Tibial artery (tissue), 4 donors: ENCODE results near the gene CAPN12.
A peak's percentile ranks its signal among the peaks of the same experiment; 100 is the strongest.

Experiments used
- DNase-seq, 2 donors: peaks; one replicate each; pipeline ENCODE4 v3.0.0-alpha.2; 2019
- H3K27ac ChIP-seq, 2 donors: fragments of 200-600 bp; sonication (generic) in 1 of 2; 1 replicate in 1 of 2; 2 replicates in 1 of 2; pipeline ENCODE4 v1.5.1; 2018 to 2019; ENCODE audit warnings: mild to moderate bottlenecking in 1 of 2
- H3K27me3 ChIP-seq, 2 donors: fragments of 200-600 bp; sonication (generic) in 1 of 2; one replicate each; pipeline versions ENCODE4 v1.5.1 to v1.6.0; 2016 to 2019
- H3K36me3 ChIP-seq, 3 donors: fragments of 200-600 bp; sonication (generic) in 2 of 3; one replicate each; pipeline ENCODE4 v1.5.1; 2016 to 2019; ENCODE audit warnings: mild to moderate bottlenecking in 2 of 3
- H3K4me1 ChIP-seq, 4 donors: fragments of 200-600 bp; sonication (generic) in 2 of 4; 1 replicate in 3 of 4; 2 replicates in 1 of 4; pipeline ENCODE4 v1.5.1; 2016 to 2019
- H3K4me3 ChIP-seq, 2 donors: fragments of 200-600 bp; sonication (generic) in 1 of 2; 1 replicate in 1 of 2; 2 replicates in 1 of 2; pipeline ENCODE4 v1.5.1; 2018 to 2019; ENCODE audit warnings: mild to moderate bottlenecking in 2 of 2
- H3K9me3 ChIP-seq, 3 donors: fragments of 200-600 bp; sonication (generic) in 1 of 3; one replicate each; pipeline ENCODE4 v1.5.1; 2016 to 2019
- intact Hi-C: fragments of 100-400 bp; cut with DNase I; formaldehyde crosslinking; loops from one replicate; pipeline ENCODE4 v1.15.0; 2023; ENCODE audit warnings: low total_unique reads
- TF ChIP-seq, protein P1 (sequence below), 2 experiments: fragments of 200-600 bp in 1 of 2; fragments of 450-650 bp in 1 of 2; IDR thresholded peaks; one replicate each; pipeline ENCODE4 v1.5.1; 2017 to 2019; ENCODE audit warnings: antibody characterized with exemption in 2 of 2, mild to moderate bottlenecking in 1 of 2, moderate library complexity in 1 of 2

CAPN12 gene

DNA sequence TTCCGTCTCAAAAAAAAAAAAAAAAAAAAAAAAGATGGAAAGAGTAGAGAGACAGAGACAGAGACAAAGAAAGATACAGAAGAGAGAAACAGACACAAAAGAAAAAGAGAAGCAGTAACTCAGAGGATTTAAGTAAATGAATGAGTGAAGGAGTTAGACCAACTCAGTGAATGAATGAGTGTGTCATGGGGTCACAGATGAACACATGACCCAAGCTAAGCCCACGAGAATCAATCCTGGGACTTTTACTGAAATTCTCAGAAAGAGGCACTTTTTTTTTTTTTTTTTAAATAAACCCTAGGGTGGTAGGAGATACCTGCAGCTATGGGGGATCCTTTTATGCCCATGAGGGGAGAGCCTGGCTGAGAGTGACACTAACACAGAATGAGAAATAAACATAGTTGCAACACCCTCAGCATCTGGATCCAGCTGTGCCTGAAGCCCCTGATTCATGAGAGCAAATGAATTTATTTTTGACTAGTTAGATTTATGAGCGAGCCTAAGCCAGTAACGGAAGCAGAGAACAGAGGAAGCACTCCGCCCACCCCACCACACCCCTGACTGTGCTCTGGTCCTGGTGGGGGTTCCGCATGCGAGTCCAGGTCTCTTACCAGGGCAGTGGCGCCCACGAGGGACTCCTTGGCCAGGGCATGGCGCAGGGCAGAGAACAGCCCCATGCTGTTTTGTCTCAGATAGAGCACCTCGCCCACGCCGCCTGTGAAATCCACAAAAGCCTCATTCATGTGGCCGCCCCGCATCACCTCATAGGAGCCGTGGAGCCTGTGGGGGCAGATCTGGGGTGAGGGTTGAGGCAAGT, 4.6 kb downstream of the CAPN12 start:
- intact Hi-C loops, result no loop called here
- peaks cover 0 to 22% (median 12%) of the 10 kb centered on the region in 4 donors for H3K4me1 ChIP-seq
- H3K4me3 ChIP-seq, result no peak overlapping the region
- H3K27me3 ChIP-seq, result no peaks in the 10 kb centered on the region
- no peak for DNase-seq
- H3K27ac ChIP-seq, result no peak overlapping the region
- H3K9me3 ChIP-seq, result no peaks in the 10 kb centered on the region
- TF ChIP-seq, protein P1, sequence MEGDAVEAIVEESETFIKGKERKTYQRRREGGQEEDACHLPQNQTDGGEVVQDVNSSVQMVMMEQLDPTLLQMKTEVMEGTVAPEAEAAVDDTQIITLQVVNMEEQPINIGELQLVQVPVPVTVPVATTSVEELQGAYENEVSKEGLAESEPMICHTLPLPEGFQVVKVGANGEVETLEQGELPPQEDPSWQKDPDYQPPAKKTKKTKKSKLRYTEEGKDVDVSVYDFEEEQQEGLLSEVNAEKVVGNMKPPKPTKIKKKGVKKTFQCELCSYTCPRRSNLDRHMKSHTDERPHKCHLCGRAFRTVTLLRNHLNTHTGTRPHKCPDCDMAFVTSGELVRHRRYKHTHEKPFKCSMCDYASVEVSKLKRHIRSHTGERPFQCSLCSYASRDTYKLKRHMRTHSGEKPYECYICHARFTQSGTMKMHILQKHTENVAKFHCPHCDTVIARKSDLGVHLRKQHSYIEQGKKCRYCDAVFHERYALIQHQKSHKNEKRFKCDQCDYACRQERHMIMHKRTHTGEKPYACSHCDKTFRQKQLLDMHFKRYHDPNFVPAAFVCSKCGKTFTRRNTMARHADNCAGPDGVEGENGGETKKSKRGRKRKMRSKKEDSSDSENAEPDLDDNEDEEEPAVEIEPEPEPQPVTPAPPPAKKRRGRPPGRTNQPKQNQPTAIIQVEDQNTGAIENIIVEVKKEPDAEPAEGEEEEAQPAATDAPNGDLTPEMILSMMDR (IDR thresholded peaks at IDR 0.05), result no peak
- no peaks in the 10 kb centered on the region for H3K36me3 ChIP-seq

DNA sequence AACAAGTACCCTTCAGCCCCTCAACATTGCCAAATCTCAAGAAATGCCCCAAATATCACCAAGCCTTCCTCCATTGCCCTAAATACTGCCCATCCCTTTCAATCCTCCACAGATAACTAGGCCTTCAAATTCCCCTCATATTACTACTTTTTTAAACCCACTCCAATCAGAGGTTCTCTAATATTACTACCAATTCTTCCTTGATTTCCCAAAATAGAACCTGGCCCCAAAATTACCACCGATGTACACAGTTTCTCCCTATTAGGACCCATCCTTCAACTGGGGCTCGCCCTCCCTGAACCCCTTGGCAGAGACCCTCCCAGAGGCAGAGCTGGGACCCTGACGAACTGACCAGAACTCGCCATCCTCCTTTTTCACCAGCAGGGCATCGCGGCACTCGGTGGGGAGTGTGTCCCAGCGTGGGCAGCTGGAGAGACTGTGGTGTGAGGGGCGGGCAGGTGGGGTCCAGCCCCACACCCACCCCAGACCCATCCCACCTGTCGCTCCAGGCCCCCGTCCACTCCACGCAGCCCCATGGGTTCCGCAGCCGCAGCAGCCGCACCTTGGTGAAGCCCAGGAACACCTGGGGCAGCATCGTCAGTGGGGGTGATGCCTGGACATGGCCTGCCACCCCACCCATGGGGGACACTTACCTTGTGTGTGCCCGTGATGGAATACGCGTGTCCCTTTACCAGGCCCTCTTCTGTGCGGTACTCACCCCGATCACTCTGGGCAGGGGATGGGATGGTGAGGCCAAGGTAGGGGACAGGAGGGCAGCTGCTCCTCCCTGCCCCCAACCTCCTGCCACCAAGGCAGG, 6.1 kb downstream of the CAPN12 start:
- intact Hi-C loops, result no loop called here
- no peak for DNase-seq
- Histone ChIP-seq H3K4me3 (no peak overlapping the region), H3K36me3 (no peaks in the 10 kb centered on the region), H3K9me3 (no peaks in the 10 kb centered on the region), H3K4me1 (peaks cover 0 to 35% (median 24%) of the 10 kb centered on the region in 4 donors), H3K27me3 (no peaks in the 10 kb centered on the region), H3K27ac (no peak overlapping the region)
- TF ChIP-seq, protein P1 (IDR thresholded peaks at IDR 0.05), result no peak

DNA sequence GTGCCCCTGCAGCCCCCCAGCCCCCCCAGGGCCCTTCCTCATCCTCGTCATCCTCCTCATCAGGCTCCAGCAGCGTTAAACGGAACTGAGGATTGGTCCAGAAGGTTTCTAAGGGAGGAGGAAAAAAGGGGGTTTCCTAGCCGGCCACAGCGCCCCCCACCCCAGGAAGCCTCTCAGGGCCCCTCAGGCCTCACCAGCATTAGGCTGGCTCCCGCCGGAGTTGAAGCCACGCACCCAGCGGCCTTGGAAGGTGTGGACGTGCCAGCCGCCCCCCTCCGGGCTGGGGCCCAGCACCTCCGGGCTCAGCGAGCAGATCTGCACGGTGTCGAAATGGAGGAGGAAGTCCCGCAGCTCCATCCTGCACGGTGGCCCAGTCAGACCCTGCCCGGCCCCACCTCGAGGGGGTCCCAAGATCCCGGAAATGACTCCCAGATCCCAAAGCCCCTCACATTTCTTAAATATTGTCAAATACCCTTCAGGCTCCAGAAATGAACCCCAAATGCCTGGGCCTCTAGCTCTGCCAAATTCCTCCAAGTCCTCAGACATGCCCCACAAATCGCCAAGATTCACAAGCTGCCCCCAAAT, 6.9 kb downstream of the CAPN12 start:
- TF ChIP-seq, protein P1 (IDR thresholded peaks at IDR 0.05), result no peak
- Histone ChIP-seq H3K27ac (no peak overlapping the region), H3K9me3 (no peaks in the 10 kb centered on the region), H3K27me3 (no peaks in the 10 kb centered on the region), H3K36me3 (no peaks in the 10 kb centered on the region), H3K4me3 (no peak overlapping the region), H3K4me1 (peaks cover 0 to 42% (median 28%) of the 10 kb centered on the region in 4 donors)
- intact Hi-C loops, result no loop called here
- no peak for DNase-seq

DNA sequence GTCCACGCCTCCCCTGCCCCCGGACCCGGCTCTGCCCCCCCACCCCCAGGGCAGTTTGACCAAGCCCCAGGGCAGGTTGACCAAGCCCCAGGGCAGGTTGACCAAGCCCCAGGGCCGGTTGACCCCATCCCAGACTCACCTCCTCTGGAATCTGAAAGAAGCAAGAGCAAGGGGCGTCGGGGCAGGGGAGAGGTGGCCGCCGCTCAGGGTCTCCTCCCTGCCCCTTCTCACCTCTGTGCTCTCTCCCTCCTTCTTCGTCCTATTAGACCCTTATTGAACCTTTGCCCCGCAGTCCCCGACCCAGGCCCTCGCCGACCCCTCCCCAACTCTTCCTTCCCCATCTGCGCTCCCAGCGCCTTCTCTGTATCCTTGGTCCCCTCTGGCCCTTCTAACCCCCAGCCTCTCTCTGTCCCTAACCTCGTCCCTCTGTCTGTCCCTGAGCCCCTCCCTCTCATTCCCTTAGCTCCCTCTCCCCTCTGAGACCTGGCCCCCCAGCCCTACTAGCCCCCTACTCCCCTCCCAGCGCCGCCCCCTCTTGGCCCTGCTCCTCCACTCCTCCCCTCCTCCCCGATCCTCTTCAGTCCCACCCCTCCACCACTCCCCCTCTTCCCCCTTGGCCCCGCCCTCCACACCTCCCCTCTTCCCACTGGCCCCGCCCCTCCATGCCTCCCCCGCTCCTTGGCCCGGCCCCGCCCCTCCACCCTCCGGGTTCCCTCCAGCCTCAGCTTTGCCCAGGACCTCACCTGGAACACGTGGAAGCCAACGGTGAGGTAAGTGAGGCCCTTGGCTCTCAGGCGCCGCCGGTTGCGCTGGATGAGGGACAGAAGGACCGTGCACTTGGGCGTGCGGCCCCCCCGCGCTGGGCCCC, 7.6 kb downstream of the CAPN12 start:
- intact Hi-C loops, result no loop called here
- Histone ChIP-seq H3K4me3 (peak overlapping the region; percentile 30 to 45), H3K36me3 (peaks cover 0 to 3% (median 3%) of the 10 kb centered on the region in 3 donors), H3K4me1 (peaks cover 0 to 45% (median 29%) of the 10 kb centered on the region in 4 donors), H3K27me3 (no peaks in the 10 kb centered on the region), H3K9me3 (no peaks in the 10 kb centered on the region), H3K27ac (peak overlapping the region; percentile 57)
- no peak for DNase-seq
- TF ChIP-seq, protein P1 (IDR thresholded peaks at IDR 0.05), result no peak

DNA sequence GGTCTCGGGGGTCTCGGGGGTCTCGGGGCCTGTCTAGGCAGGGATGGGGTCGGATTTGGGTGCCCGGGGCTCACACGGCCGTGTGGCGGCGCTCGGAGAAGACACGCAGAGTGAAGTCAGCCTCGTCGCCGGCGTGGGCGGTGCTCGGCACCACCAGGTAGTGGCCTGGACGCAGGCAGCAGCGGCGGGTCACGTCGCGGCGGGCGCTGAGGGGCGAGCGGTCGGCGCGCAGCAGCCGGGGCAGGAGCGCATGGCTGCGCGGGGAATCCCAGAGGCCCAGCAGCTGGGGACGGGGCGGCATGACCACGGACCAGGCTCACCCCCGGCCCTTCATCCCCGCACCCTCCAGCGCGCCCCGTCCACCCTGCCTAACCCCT, 8.2 kb downstream of the CAPN12 start:
- Histone ChIP-seq H3K27me3 (no peaks in the 10 kb centered on the region), H3K4me3 (peak overlapping the region; percentile 30 to 45), H3K9me3 (no peaks in the 10 kb centered on the region), H3K27ac (peak overlapping the region; percentile 57), H3K36me3 (peaks cover 3 to 9% (median 9%) of the 10 kb centered on the region in 3 donors), H3K4me1 (peaks cover 0 to 45% (median 29%) of the 10 kb centered on the region in 4 donors)
- DNase-seq, result peak in 1 of 2 donors; percentile 74
- TF ChIP-seq, protein P1 (IDR thresholded peaks at IDR 0.05), result no peak
- intact Hi-C loops, result no loop called here
